Stomach smooth muscle (tissue), 2 donors: ENCODE results near the gene COL8A2.
"Not testable (repeated sequence)": the region's sequence is repeated elsewhere in the genome, so short reads cannot be mapped to it uniquely, and the experiment has no call there.

Source experiments
- H3K27ac ChIP-seq: one replicate; pipeline ENCODE4 v1.7.0; 2013; ENCODE audit warnings: mild to moderate bottlenecking, low read length, inconsistent platforms
- H3K27me3 ChIP-seq, 2 donors: one replicate each; pipeline ENCODE4 v1.7.0; 2013; ENCODE audit warnings: low read length in 2 of 2; ENCODE audit not compliant: insufficient read depth in 2 of 2, control insufficient read depth in 1 of 2
- H3K36me3 ChIP-seq, 2 donors: one replicate each; pipeline ENCODE4 v1.7.0; 2013; ENCODE audit warnings: low read length in 2 of 2; ENCODE audit not compliant: control insufficient read depth in 2 of 2, insufficient read depth in 2 of 2
- H3K4me1 ChIP-seq: one replicate; pipeline ENCODE4 v1.7.0; 2013; ENCODE audit warnings: low read length; ENCODE audit not compliant: control insufficient read depth, insufficient read depth
- H3K4me3 ChIP-seq, 2 donors: one replicate each; pipeline ENCODE4 v1.7.0; 2013; ENCODE audit warnings: low read length in 2 of 2
- H3K9ac ChIP-seq, 2 donors: one replicate each; pipeline ENCODE4 v1.7.0; 2013; ENCODE audit warnings: low read length in 2 of 2, mild to moderate bottlenecking in 1 of 2
- H3K9me3 ChIP-seq, 2 donors: one replicate each; pipeline ENCODE4 v1.7.0; 2013; ENCODE audit warnings: low read length in 2 of 2; ENCODE audit not compliant: control insufficient read depth in 2 of 2
- donor health status: healthy.
- donor health status: Pancreatic carcinoma.

COL8A2 gene

GRCh38 chr1:36164361-36164760, 39.3 kb upstream of the COL8A2 start:
- Histone ChIP-seq H3K4me1 (peaks cover 74% of the 10 kb centered on the region), H3K27me3 (no peaks in the 10 kb centered on the region), H3K27ac (peak overlapping the region; percentile 37), H3K9ac (no peak overlapping the region), H3K36me3 (peaks cover 9 to 10% of the 10 kb centered on the region in 2 donors), H3K9me3 (no peaks in the 10 kb centered on the region), H3K4me3 (peak overlapping the region in 1 of 2 donors; percentile 8)

GRCh38 chr1:36163426-36163825, 38.4 kb upstream of the COL8A2 start:
- Histone ChIP-seq H3K4me3 (no peak overlapping the region), H3K9me3 (no peaks in the 10 kb centered on the region), H3K27ac (no peak overlapping the region), H3K36me3 (peaks cover 9 to 11% of the 10 kb centered on the region in 2 donors), H3K9ac (no peak overlapping the region), H3K27me3 (no peaks in the 10 kb centered on the region), H3K4me1 (peaks cover 75% of the 10 kb centered on the region)

GRCh38 chr1:36162680-36163239, 37.7 kb upstream of the COL8A2 start:
- Histone ChIP-seq H3K9me3 (no peaks in the 10 kb centered on the region), H3K36me3 (peaks cover 10 to 11% of the 10 kb centered on the region in 2 donors), H3K9ac (peak overlapping the region in 1 of 2 donors; percentile 75), H3K4me1 (peaks cover 78% of the 10 kb centered on the region), H3K4me3 (peak overlapping the region in 1 of 2 donors; percentile 71), H3K27ac (peak overlapping the region; percentile 81), H3K27me3 (no peaks in the 10 kb centered on the region)

- Histone ChIP-seq H3K4me3 (peak overlapping the region; percentile 71 to 75), H3K36me3 (peaks cover 5 to 8% of the 10 kb centered on the region in 2 donors), H3K27me3 (no peaks in the 10 kb centered on the region), H3K4me1 (peaks cover 76% of the 10 kb centered on the region), H3K9me3 (no peaks in the 10 kb centered on the region), H3K27ac (peak overlapping the region; percentile 81), H3K9ac (peak overlapping the region; percentile 75)
Observed at GRCh38 chr1:36161641-36162531, 36.9 kb upstream of the COL8A2 start.

- H3K36me3 ChIP-seq, result peaks cover 3 to 8% of the 10 kb centered on the region in 2 donors
- H3K27ac ChIP-seq, result peak overlapping the region; percentile 81
- H3K4me3 ChIP-seq, result peak overlapping the region; percentile 71 to 75
- H3K9ac ChIP-seq, result peak overlapping the region; percentile 75
- no peaks in the 10 kb centered on the region for H3K9me3 ChIP-seq
- peaks cover 71% of the 10 kb centered on the region for H3K4me1 ChIP-seq
- H3K27me3 ChIP-seq, result no peaks in the 10 kb centered on the region
Observed at GRCh38 chr1:36160949-36161485, 36.0 kb upstream of the COL8A2 start.

GRCh38 chr1:36160388-36160948, 35.4 kb upstream of the COL8A2 start:
- peaks cover 3 to 8% of the 10 kb centered on the region in 2 donors for H3K36me3 ChIP-seq
- H3K27me3 ChIP-seq, result no peaks in the 10 kb centered on the region
- H3K9me3 ChIP-seq, result no peaks in the 10 kb centered on the region
- H3K4me1 ChIP-seq, result peaks cover 72% of the 10 kb centered on the region
- peak overlapping the region; percentile 81 for H3K27ac ChIP-seq
- peak overlapping the region; percentile 71 to 75 for H3K4me3 ChIP-seq
- H3K9ac ChIP-seq, result peak overlapping the region; percentile 75

- H3K27me3 ChIP-seq, result no peaks in the 10 kb centered on the region
- peak overlapping the region; percentile 75 for H3K9ac ChIP-seq
- H3K27ac ChIP-seq, result peak overlapping the region; percentile 81
- peak overlapping the region; percentile 71 to 75 for H3K4me3 ChIP-seq
- H3K4me1 ChIP-seq, result peaks cover 78% of the 10 kb centered on the region
- H3K36me3 ChIP-seq, result peaks cover 3 to 8% of the 10 kb centered on the region in 2 donors
- H3K9me3 ChIP-seq, result no peaks in the 10 kb centered on the region
Observed at GRCh38 chr1:36159614-36160387, 34.8 kb upstream of the COL8A2 start.

GRCh38 chr1:36158827-36159252, 33.8 kb upstream of the COL8A2 start:
- Histone ChIP-seq H3K9ac (peak overlapping the region in 1 of 2 donors; percentile 92), H3K4me1 (peaks cover 80% of the 10 kb centered on the region), H3K4me3 (peak overlapping the region; percentile 93 to 96), H3K27ac (peak overlapping the region; percentile 99)
- H3K27me3 ChIP-seq, H3K9me3 ChIP-seq, H3K36me3 ChIP-seq: not testable (repeated sequence)

GRCh38 chr1:36157973-36158826, 33.2 kb upstream of the COL8A2 start:
- Histone ChIP-seq H3K9ac (peak overlapping the region; percentile 79 to 92), H3K4me3 (peak overlapping the region; percentile 93 to 96), H3K4me1 (peaks cover 80% of the 10 kb centered on the region), H3K9me3 (no peaks in the 10 kb centered on the region), H3K36me3 (peaks cover 2 to 8% of the 10 kb centered on the region in 2 donors), H3K27me3 (no peaks in the 10 kb centered on the region), H3K27ac (peak overlapping the region; percentile 99)
